PC-9 (cell line): ENCODE results near the gene EFNA4. TPM values are rescaled to one million over a fixed set of nuclear protein-coding genes. Genes with fewer than 3 reads are reported as not detected.

Experiments used
- BruUV-seq: library from RNA; stranded (reverse); fragments of 400-500 nt; replicated peaks from 2 replicates; lab custom pipeline; 2021; lab: Mats Ljungman, UMichigan
- CTCF ChIA-PET: fragments of 300-600 bp; sonication (Branson Sonifier 250); formaldehyde crosslinking; loops from one replicate; lab custom pipeline; 2022; ENCODE audit warnings: antibody characterized with exemption; lab: Charles Lee
- POLR2A ChIA-PET: fragments of 300-600 bp; sonication (Branson Sonifier 250); formaldehyde crosslinking; loops from one replicate; lab custom pipeline; 2022; ENCODE audit warnings: antibody characterized with exemption; ENCODE audit not compliant: unreplicated experiment; lab: Charles Lee
- DNase-seq, 2 experiments: peaks; one replicate each; pipeline versions ENCODE4 v3.0.0 to v3.0.0-alpha.2; 2015 to 2022; ENCODE audit warnings: mixed read lengths in 1 of 2
- H2AFZ ChIP-seq: fragments of 200-600 bp; sonication (generic); 2 replicates; pipeline ENCODE4 v1.8.1; 2017; ENCODE audit warnings: antibody characterized with exemption
- H3F3A ChIP-seq: fragments of 200-600 bp; sonication (generic); 2 replicates; pipeline ENCODE4 v1.8.1; 2017; ENCODE audit warnings: antibody characterized with exemption, mild to moderate bottlenecking, low read depth; ENCODE audit not compliant: insufficient read depth
- H3K27ac ChIP-seq: fragments of 200-600 bp; sonication (generic); 2 replicates; pipeline ENCODE4 v1.6.1; 2016; ENCODE audit warnings: mixed run types
- H3K27me3 ChIP-seq: fragments of 200-600 bp; sonication (generic); 2 replicates; pipeline ENCODE4 v1.6.1; 2016; ENCODE audit warnings: low read depth, mixed run types; ENCODE audit not compliant: insufficient read depth
- H3K36me3 ChIP-seq: fragments of 200-600 bp; sonication (generic); 2 replicates; pipeline ENCODE4 v1.6.1; 2016; ENCODE audit warnings: low read depth, mixed run types
- H3K4me1 ChIP-seq: fragments of 200-600 bp; sonication (generic); replicated peaks from 2 replicates; pipeline ENCODE4 v1.6.1; 2016; ENCODE audit warnings: mixed run types; ENCODE audit not compliant: insufficient read depth
- H3K4me2 ChIP-seq: fragments of 200-600 bp; sonication (generic); 2 replicates; pipeline ENCODE4 v1.6.1; 2017; ENCODE audit warnings: mixed run types
- H3K4me3 ChIP-seq: fragments of 200-600 bp; sonication (generic); 2 replicates; pipeline ENCODE4 v1.6.1; 2016; ENCODE audit warnings: mixed run types
- H3K79me2 ChIP-seq: fragments of 200-600 bp; sonication (generic); 2 replicates; pipeline ENCODE4 v1.6.1; 2017; ENCODE audit warnings: low read depth, mixed run types
- H3K9me2 ChIP-seq: fragments of 200-600 bp; sonication (generic); 2 replicates; pipeline ENCODE4 v1.8.1; 2017; ENCODE audit warnings: mild to moderate bottlenecking; ENCODE audit not compliant: insufficient read depth
- H3K9me3 ChIP-seq: fragments of 200-600 bp; sonication (generic); 2 replicates; pipeline ENCODE4 v1.8.1; 2016; ENCODE audit warnings: low read depth; ENCODE audit not compliant: insufficient read depth
- H4K20me1 ChIP-seq: fragments of 200-600 bp; sonication (generic); 2 replicates; pipeline ENCODE4 v1.8.1; 2017; ENCODE audit not compliant: insufficient read depth
- CTCF ChIP-seq: fragments of 200-600 bp; sonication (generic); conservative IDR thresholded peaks from 2 replicates; pipeline ENCODE4 v1.6.1; 2017; ENCODE audit warnings: mixed run types, antibody characterized with exemption, mild to moderate bottlenecking, moderate library complexity
- EZH2 ChIP-seq: fragments of 200-600 bp; sonication (generic); IDR thresholded peaks from 2 replicates; pipeline ENCODE4 v1.8.0; 2017; ENCODE audit warnings: antibody characterized with exemption, low read depth
- intact Hi-C: fragments of 100-400 bp; cut with micrococcal nuclease; formaldehyde crosslinking; loops from one replicate; pipeline ENCODE4 v1.10.0; 2022; ENCODE audit not compliant: unreplicated experiment
- total RNA-seq: library from RNA; stranded (reverse); gene quantifications from 2 replicates; pipeline ENCODE4 v1.2.3, GENCODE V29; 2021

Gene EFNA4
- total RNA-seq, 1 experiment from 2014 or later, result 14.0 TPM

- Histone ChIP-seq H3K27ac (no peak overlapping the region), H3K4me1 (peaks cover 61% of the 10 kb centered on the region)
- POLR2A ChIA-PET, result interaction anchor here (0.6 kb wide), 1 partner anchor 88 kb away, joined by 14 read pairs; no protein-coding TSS in a partner anchor
These were observed 19.6 kb downstream of the EFNA4 start for GRCh38 chr1:155083052-155083541.

GRCh38 chr1:155083865-155084721, 20.6 kb downstream of the EFNA4 start:
- DNase-seq, result peak in 1 of 2 experiments; percentile 24
- Histone ChIP-seq H3K4me3 (peak overlapping the region; percentile 70; the same call in 1 of the 2 replicates), H4K20me1 (no peaks in the 10 kb centered on the region), H3K9me3 (no peaks in the 10 kb centered on the region), H3F3A (peaks cover 31% of the 10 kb centered on the region; the same call in 1 of the 2 replicates), H3K4me2 (peak overlapping the region; percentile 84), H3K4me1 (peaks cover 58% of the 10 kb centered on the region), H3K36me3 (no peaks in the 10 kb centered on the region), H3K79me2 (no peaks in the 10 kb centered on the region), H3K9me2 (no peaks in the 10 kb centered on the region), H3K27me3 (peaks cover 32% of the 10 kb centered on the region), H3K27ac (no peak overlapping the region), H2AFZ (no peak overlapping the region)
- ChIA-PET POLR2A (interaction anchor here (0.6 to 0.7 kb wide), 3 partner anchors 32 to 1110 kb away, joined by 3 to 7 read pairs (median 4); partner anchors contain the start of gene SLC25A44), CTCF (interaction anchor here (1.2 to 1.3 kb wide), 2 partner anchors 25 to 45 kb away, joined by 5 to 9 read pairs; no protein-coding TSS in a partner anchor)
- BruUV-seq, result no TSS peak
- intact Hi-C loops, result loop anchor here (1.0 to 2.0 kb wide), 9 partner anchors 21 to 600 kb away; partner anchors contain the start of genes EFNA4, PMVK, SLC50A1 and ZBTB7B
- no peak for TF ChIP-seq CTCF
- no peak for TF ChIP-seq EZH2

More at GRCh38 chr1:155083052-155083541, 19.6 kb downstream of the EFNA4 start:
- CTCF ChIA-PET, result interaction anchor here (0.6 to 1.2 kb wide), 2 partner anchors 24 to 68 kb away, joined by 7 to 9 read pairs; no protein-coding TSS in a partner anchor
- Histone ChIP-seq H3K4me3 (peak overlapping the region; percentile 14; the same call in 1 of the 2 replicates), H2AFZ (0 out of 2 replicates have a peak overlapping the region, but pooled peaks have one; percentile 36), H3K79me2 (no peaks in the 10 kb centered on the region), H3K4me2 (peak overlapping the region; percentile 84), H3K27me3 (peaks cover 35% of the 10 kb centered on the region), H3F3A (peaks cover 33% of the 10 kb centered on the region; the same call in 1 of the 2 replicates), H3K9me2 (no peaks in the 10 kb centered on the region), H3K9me3 (no peaks in the 10 kb centered on the region), H4K20me1 (no peaks in the 10 kb centered on the region), H3K36me3 (no peaks in the 10 kb centered on the region)
- DNase-seq, result peak; percentile 70 to 73
- TF ChIP-seq EZH2 (no peak), CTCF (no peak)
- BruUV-seq, result no TSS peak
- intact Hi-C loops, result loop anchor here (1.0 kb wide), 1 partner anchor 599 kb away; no protein-coding TSS in a partner anchor
